Measurements from ENCODE around the gene GARIN3. TPM values are rescaled to one million over a fixed set of nuclear protein-coding genes. Genes with fewer than 3 reads are reported as not detected.

The GARIN3 gene
- total RNA-seq, 1 experiment from 2014 or later, result not detected

- Histone ChIP-seq H2BK120ac (ENCODE audit: low read depth, low read length, poor library complexity, severe bottlenecking) (no peak overlapping the region), H3K4me1 (ENCODE audit: insufficient read depth, low read length) (no peaks in the 10 kb centered on the region), H2BK5ac (ENCODE audit: insufficient read length, low read length) (no peak overlapping the region), H2BK15ac (ENCODE audit: low read depth, low read length) (no peak overlapping the region), H2AK5ac (ENCODE audit: insufficient read length, low read length) (no peak overlapping the region), H3K23me2 (ENCODE audit: insufficient read length, low read depth, low read length, poor library complexity, severe bottlenecking) (no peaks in the 10 kb centered on the region), H4K5ac (ENCODE audit: insufficient read length, low read depth, low read length) (no peak overlapping the region), H3K27me3 (ENCODE audit: insufficient read depth, low read length) (peaks cover 5% of the 10 kb centered on the region; the same call in 1 of the 2 replicates), H3K9me3 (ENCODE audit: control insufficient read depth, low read depth, low read length) (no peaks in the 10 kb centered on the region), H4K91ac (ENCODE audit: insufficient read length, low read depth, low read length) (no peak overlapping the region), H4K8ac (replicated peaks; ENCODE audit: insufficient read length, low read depth, low read length) (no peak overlapping the region), H3K79me1 (ENCODE audit: insufficient read depth, low read depth, low read length, poor library complexity, severe bottlenecking) (no peaks in the 10 kb centered on the region), H3K79me2 (ENCODE audit: insufficient read depth, low read length) (no peaks in the 10 kb centered on the region), H3K23ac (ENCODE audit: insufficient read length, low read depth, low read length) (no peak overlapping the region), H4K20me1 (ENCODE audit: control insufficient read depth, insufficient read depth, insufficient read length) (no peaks in the 10 kb centered on the region), H3K18ac (ENCODE audit: insufficient read length, low read depth, low read length) (no peak overlapping the region), H3T11ph (ENCODE audit: low read length) (no peak overlapping the region), H3K27ac (ENCODE audit: insufficient read length, low read depth, low read length) (no peak overlapping the region), H2BK12ac (ENCODE audit: insufficient read length, low read depth, low read length) (no peak overlapping the region), H3K9ac (ENCODE audit: extremely low read depth, insufficient read length, low read length) (no peak overlapping the region), H3K14ac (ENCODE audit: insufficient read depth, low read length) (no peak overlapping the region), H3K56ac (ENCODE audit: insufficient read length, low read depth, low read length) (no peak overlapping the region), H2BK20ac (ENCODE audit: low read depth, low read length, poor library complexity, severe bottlenecking) (no peak overlapping the region), H3K4me2 (ENCODE audit: insufficient read depth, insufficient read length, low read length) (no peak overlapping the region), H3K4ac (ENCODE audit: low read depth, low read length) (no peak overlapping the region), H2AFZ (ENCODE audit: low read length) (no peak overlapping the region)
- Mint-ChIP-seq H3K9me3 (no peaks in the 10 kb centered on the region; a peak in 1 of 5 replicates), H3K4me1 (no peaks in the 10 kb centered on the region; a peak in 1 of 4 replicates), H3K27ac (no peak overlapping the region), H3K27me3 (ENCODE audit: low read depth) (peaks cover 86% of the 10 kb centered on the region), H3K36me3 (ENCODE audit: insufficient read depth in 1 of 3, low read depth in 3 of 3) (no peaks in the 10 kb centered on the region; a peak in 1 of 7 replicates), H3K4me3 (no peak overlapping the region)
- no peak for DNase-seq
- TF ChIP-seq CTCF (conservative IDR thresholded peaks at IDR 0.05), result no peak
- no CpG with 5 or more reads among the region's 3 CpGs for WGBS (ENCODE audit: extremely low coverage, insufficient read length, low lambda C conversion rate)
These were observed 16.2 kb upstream of the GARIN3 start for GRCh38 chr5:157182143-157182757.

Data from H9 (cell line).